Fibroblast of lung (primary cell): ENCODE results near the gene SYMPK. TPM values are rescaled to one million over a fixed set of nuclear protein-coding genes. Genes with fewer than 3 reads are reported as not detected.

Source experiments
- DNase-seq, 2 donors: peaks; one replicate each; pipeline versions ENCODE4 v3.0.0 to v3.0.0-alpha.2; 2010; ENCODE audit warnings: low read depth in 2 of 2
- H2AFZ ChIP-seq: 2 replicates; pipeline ENCODE4 v1.5.1; 2012; ENCODE audit warnings: low read length, control low read depth, inconsistent platforms
- H3K27ac ChIP-seq: 2 replicates; pipeline ENCODE4 v1.5.1; 2011; ENCODE audit warnings: low read length, control low read depth; ENCODE audit not compliant: insufficient read depth
- H3K27me3 ChIP-seq: 2 replicates; pipeline ENCODE4 v1.5.1; 2011; ENCODE audit warnings: mild to moderate bottlenecking, low read length; ENCODE audit not compliant: control insufficient read depth, insufficient read depth
- H3K36me3 ChIP-seq: 2 replicates; pipeline ENCODE4 v1.5.1; 2011; ENCODE audit warnings: low read length; ENCODE audit not compliant: control insufficient read depth, insufficient read depth
- H3K4me1 ChIP-seq: 2 replicates; pipeline ENCODE4 v1.5.1; 2011; ENCODE audit warnings: low read length; ENCODE audit not compliant: control insufficient read depth, insufficient read depth; ENCODE audit errors: extremely low read depth
- H3K4me2 ChIP-seq: 2 replicates; pipeline ENCODE4 v1.5.1; 2011; ENCODE audit warnings: low read length, control low read depth; ENCODE audit not compliant: insufficient read depth; ENCODE audit errors: extremely low read depth
- H3K4me3 ChIP-seq, 4 experiments: fragments of 200-600 bp in 1 of 4; sonication (generic) in 1 of 4; replicated peaks in 1 of 4; 2 replicates each; pipeline ENCODE4 v1.5.1; 2011 to 2016; ENCODE audit warnings: low read length in 4 of 4, low read depth in 3 of 4, mild to moderate bottlenecking in 3 of 4, control low read depth in 2 of 4, inconsistent platforms in 1 of 4, mixed read lengths in 1 of 4; ENCODE audit not compliant: insufficient read depth in 1 of 4; ENCODE audit errors: control extremely low read depth in 1 of 4
- H3K79me2 ChIP-seq: 2 replicates; pipeline ENCODE4 v1.5.1; 2012; ENCODE audit warnings: mild to moderate bottlenecking, low read length, inconsistent platforms; ENCODE audit not compliant: control insufficient read depth, insufficient read depth
- H3K9ac ChIP-seq: 2 replicates; pipeline ENCODE4 v1.5.1; 2011; ENCODE audit warnings: mild to moderate bottlenecking, low read length, control low read depth; ENCODE audit not compliant: insufficient read depth
- H3K9me3 ChIP-seq: 2 replicates; pipeline ENCODE4 v1.5.1; 2012; ENCODE audit warnings: low read depth, low read length; ENCODE audit not compliant: control insufficient read depth, insufficient read depth
- H4K20me1 ChIP-seq: 2 replicates; pipeline ENCODE4 v1.5.1; 2011; ENCODE audit warnings: low read length; ENCODE audit not compliant: control insufficient read depth, insufficient read depth; ENCODE audit errors: extremely low read depth
- EZH2 ChIP-seq: IDR thresholded peaks from 2 replicates; pipeline ENCODE4 v1.5.1; 2012; ENCODE audit warnings: low read length, control low read depth, mild to moderate bottlenecking; ENCODE audit errors: missing control alignments
- polyA plus RNA-seq, 2 donors: library from polyadenylated mRNA; depleted of rRNA in 1 of 2; stranded (reverse) in 1 of 2; unstranded in 1 of 2; fragments of >200 nt; gene quantifications; 2 replicates each; pipeline ENCODE4 v1.2.1, GENCODE V29; 2011 to 2012; ENCODE audit warnings: missing spikeins in 1 of 2
- total RNA-seq: library from RNA; depleted of rRNA; stranded (reverse); fragments of >200 nt; gene quantifications from 2 replicates; pipeline ENCODE4 v1.2.1, GENCODE V29; 2014
- TF ChIP-seq, protein P1 (sequence below), 2 donors: IDR thresholded peaks in 1 of 2; conservative IDR thresholded peaks in 1 of 2; 1 replicate in 1 of 2; 2 replicates in 1 of 2; pipeline ENCODE4 v1.5.1; 2011 to 2012; ENCODE audit warnings: low read length in 2 of 2, control low read depth in 1 of 2, inconsistent platforms in 1 of 2, low read depth in 1 of 2, mild to moderate bottlenecking in 1 of 2

The SYMPK gene
- total and polyA plus RNA-seq, 2 donors (not counting 1 experiment from before 2014, with no cell fraction given), result 32.2 to 48.2 TPM

DNA sequence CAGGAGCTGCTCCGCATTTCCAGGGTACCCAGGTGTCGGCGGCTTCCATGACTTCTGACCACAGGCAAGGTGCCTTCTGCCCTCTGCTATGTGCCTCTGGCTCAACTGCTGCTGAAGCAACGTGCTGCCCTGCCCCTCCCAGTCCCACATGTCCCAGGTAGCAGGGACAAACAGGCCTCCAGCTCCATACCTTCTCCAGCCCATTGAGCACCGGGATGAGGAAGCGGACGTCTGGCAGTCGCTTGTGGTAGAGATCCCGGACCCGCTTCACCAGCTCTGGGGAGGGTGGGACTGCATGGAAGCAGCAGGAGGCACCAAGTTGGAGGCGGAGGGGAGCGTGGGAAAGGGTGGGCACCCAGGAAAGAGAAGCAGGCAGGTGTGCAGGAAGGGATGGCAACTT, 39.8 kb downstream of the SYMPK start:
- no peak overlapping the region for H3K4me3 ChIP-seq
- no peaks in the 10 kb centered on the region for H3K9me3 ChIP-seq
- no peaks in the 10 kb centered on the region for H3K4me1 ChIP-seq
- H3K36me3 ChIP-seq, result peaks cover 36% of the 10 kb centered on the region
- H3K27ac ChIP-seq, result no peak overlapping the region
- H3K27me3 ChIP-seq, result no peaks in the 10 kb centered on the region
- TF ChIP-seq EZH2, result no peak
- TF ChIP-seq, protein P1, sequence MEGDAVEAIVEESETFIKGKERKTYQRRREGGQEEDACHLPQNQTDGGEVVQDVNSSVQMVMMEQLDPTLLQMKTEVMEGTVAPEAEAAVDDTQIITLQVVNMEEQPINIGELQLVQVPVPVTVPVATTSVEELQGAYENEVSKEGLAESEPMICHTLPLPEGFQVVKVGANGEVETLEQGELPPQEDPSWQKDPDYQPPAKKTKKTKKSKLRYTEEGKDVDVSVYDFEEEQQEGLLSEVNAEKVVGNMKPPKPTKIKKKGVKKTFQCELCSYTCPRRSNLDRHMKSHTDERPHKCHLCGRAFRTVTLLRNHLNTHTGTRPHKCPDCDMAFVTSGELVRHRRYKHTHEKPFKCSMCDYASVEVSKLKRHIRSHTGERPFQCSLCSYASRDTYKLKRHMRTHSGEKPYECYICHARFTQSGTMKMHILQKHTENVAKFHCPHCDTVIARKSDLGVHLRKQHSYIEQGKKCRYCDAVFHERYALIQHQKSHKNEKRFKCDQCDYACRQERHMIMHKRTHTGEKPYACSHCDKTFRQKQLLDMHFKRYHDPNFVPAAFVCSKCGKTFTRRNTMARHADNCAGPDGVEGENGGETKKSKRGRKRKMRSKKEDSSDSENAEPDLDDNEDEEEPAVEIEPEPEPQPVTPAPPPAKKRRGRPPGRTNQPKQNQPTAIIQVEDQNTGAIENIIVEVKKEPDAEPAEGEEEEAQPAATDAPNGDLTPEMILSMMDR (conservative IDR thresholded peaks at IDR 0.05 in 1 of 2, IDR thresholded peaks at IDR 0.05 in 1 of 2; ENCODE audit: low read depth in 1 of 2, low read length in 2 of 2), result no peak
- no peak for DNase-seq
- no peak overlapping the region for H2AFZ ChIP-seq
- no peak overlapping the region for H3K4me2 ChIP-seq
- no peaks in the 10 kb centered on the region for H4K20me1 ChIP-seq
- no peak overlapping the region for H3K9ac ChIP-seq
- H3K79me2 ChIP-seq, result no peaks in the 10 kb centered on the region

DNA sequence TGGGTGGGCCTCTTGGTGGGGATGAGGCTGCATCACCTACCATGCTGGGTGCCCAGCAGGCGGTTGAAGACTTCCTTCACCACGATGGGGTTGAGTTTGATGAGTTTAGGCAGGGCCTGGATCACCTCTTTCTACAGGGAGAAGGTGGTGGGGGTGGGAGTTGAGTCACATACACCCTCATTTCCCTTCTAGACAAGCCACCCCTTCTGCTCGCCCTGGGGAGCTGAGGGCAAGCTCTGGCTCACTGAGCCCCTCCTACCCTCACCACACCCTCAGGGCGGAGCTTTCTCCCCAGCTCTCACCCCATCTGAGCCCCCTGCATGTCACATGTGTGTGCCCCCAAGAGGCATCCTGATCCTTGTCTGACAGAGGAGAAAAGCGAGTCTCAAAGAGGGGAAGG, 40.2 kb downstream of the SYMPK start:
- H3K9ac ChIP-seq, result no peak overlapping the region
- no peak overlapping the region for H2AFZ ChIP-seq
- H3K27me3 ChIP-seq, result no peaks in the 10 kb centered on the region
- H3K9me3 ChIP-seq, result no peaks in the 10 kb centered on the region
- no peak overlapping the region for H3K4me3 ChIP-seq
- H3K36me3 ChIP-seq, result peaks cover 39% of the 10 kb centered on the region
- no peaks in the 10 kb centered on the region for H4K20me1 ChIP-seq
- H3K79me2 ChIP-seq, result no peaks in the 10 kb centered on the region
- no peaks in the 10 kb centered on the region for H3K4me1 ChIP-seq
- H3K27ac ChIP-seq, result no peak overlapping the region
- TF ChIP-seq EZH2, result no peak
- TF ChIP-seq, protein P1 (conservative IDR thresholded peaks at IDR 0.05 in 1 of 2, IDR thresholded peaks at IDR 0.05 in 1 of 2; ENCODE audit: low read depth in 1 of 2, low read length in 2 of 2), result no peak
- H3K4me2 ChIP-seq, result no peak overlapping the region
- no peak for DNase-seq

DNA sequence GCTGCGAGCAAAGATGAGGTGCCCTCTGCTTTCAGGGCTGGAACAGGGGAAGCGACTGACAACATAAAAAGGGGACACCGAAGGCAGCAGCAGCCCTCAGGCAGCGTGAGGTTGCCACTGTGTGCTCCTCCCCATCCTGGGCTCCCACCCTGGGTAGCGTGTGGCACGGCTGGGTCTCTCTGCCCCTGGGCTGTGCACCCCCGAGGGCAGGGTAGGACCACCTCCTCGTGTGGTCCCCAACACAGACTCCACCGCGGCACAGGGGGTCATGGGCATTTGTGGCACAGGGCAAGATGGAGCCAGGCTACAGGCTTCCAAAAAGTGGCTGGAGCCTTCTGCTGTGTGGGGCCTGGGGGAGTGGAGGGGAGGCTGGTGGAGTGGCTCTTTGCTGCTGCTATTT, 41.4 kb downstream of the SYMPK start:
- Histone ChIP-seq H3K4me1 (peaks cover 2% of the 10 kb centered on the region), H2AFZ (no peak overlapping the region), H3K9me3 (no peaks in the 10 kb centered on the region), H4K20me1 (no peaks in the 10 kb centered on the region), H3K79me2 (no peaks in the 10 kb centered on the region), H3K36me3 (peaks cover 37% of the 10 kb centered on the region), H3K4me2 (no peak overlapping the region), H3K9ac (no peak overlapping the region), H3K27me3 (no peaks in the 10 kb centered on the region), H3K27ac (no peak overlapping the region), H3K4me3 (no peak overlapping the region)
- no peak for DNase-seq
- no peak for TF ChIP-seq EZH2
- TF ChIP-seq, protein P1 (conservative IDR thresholded peaks at IDR 0.05 in 1 of 2, IDR thresholded peaks at IDR 0.05 in 1 of 2; ENCODE audit: low read depth in 1 of 2, low read length in 2 of 2), result no peak
